Measurements from ENCODE around the gene CPNE5. TPM values are rescaled to one million over a fixed set of nuclear protein-coding genes. Genes with fewer than 3 reads are reported as not detected.

Gene CPNE5
- total RNA-seq, 6 experiments from 2014 or later: 0.12 to 0.37 (median 0.26) TPM; not detected in 2

DNA sequence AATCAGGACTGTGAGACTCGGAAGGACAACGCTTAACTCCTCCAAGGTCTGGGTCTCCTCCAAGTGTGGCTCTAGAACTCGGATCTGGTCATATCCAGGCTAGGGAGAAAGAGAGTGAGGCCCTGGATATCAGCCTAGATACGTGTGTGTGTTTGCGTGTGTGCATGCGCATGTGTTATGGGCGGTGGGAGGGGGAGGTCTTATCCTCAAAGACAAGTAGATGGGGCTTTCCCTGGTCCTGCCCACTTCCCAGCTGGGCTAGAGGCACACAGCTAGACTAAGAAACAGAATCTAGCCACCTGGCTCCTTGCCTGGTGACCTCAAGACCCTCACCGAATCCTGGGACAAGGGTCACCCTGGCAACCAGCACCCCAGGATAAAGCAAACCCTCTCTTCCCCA, 13.2 kb downstream of the CPNE5 start:
- H3K4me1 Mint-ChIP-seq (ENCODE audit: low read depth): peaks cover 25% of the 10 kb centered on the region
- no peaks in the 10 kb centered on the region for H3K36me3 Mint-ChIP-seq (ENCODE audit: low read depth)
- TF ChIP-seq, protein P1, sequence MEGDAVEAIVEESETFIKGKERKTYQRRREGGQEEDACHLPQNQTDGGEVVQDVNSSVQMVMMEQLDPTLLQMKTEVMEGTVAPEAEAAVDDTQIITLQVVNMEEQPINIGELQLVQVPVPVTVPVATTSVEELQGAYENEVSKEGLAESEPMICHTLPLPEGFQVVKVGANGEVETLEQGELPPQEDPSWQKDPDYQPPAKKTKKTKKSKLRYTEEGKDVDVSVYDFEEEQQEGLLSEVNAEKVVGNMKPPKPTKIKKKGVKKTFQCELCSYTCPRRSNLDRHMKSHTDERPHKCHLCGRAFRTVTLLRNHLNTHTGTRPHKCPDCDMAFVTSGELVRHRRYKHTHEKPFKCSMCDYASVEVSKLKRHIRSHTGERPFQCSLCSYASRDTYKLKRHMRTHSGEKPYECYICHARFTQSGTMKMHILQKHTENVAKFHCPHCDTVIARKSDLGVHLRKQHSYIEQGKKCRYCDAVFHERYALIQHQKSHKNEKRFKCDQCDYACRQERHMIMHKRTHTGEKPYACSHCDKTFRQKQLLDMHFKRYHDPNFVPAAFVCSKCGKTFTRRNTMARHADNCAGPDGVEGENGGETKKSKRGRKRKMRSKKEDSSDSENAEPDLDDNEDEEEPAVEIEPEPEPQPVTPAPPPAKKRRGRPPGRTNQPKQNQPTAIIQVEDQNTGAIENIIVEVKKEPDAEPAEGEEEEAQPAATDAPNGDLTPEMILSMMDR (IDR thresholded peaks at IDR 0.05): no peak
- H3K9me3 Mint-ChIP-seq: no peaks in the 10 kb centered on the region
- H3K4me3 Mint-ChIP-seq: no peak overlapping the region
- peaks cover 3% of the 10 kb centered on the region for H3K27me3 Mint-ChIP-seq (ENCODE audit: insufficient read depth)
- H3K27ac Mint-ChIP-seq: no peak overlapping the region
- DNase-seq: no peak

DNA sequence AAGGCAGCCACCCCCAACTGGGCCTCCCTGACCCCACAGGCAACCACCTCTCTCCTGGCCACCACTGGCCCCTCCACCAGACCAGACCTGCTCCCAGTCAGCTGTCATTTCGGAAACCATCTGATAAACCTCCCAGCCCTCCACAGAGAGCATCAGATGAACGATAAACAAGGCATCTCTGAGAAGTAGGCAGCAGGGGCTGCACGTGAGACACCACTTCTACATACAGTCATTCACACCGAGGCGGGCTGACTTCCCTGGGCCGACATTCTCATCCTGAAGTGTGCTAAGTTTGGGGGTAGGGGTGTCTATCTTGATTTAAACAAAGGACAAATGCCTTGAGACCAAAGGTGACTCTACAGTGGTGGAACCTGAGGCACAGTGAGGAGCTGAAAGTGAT, 13.8 kb downstream of the CPNE5 start:
- peaks cover 31% of the 10 kb centered on the region for H3K4me1 Mint-ChIP-seq (ENCODE audit: low read depth)
- no peak overlapping the region for H3K27ac Mint-ChIP-seq
- H3K36me3 Mint-ChIP-seq (ENCODE audit: low read depth): no peaks in the 10 kb centered on the region

DNA sequence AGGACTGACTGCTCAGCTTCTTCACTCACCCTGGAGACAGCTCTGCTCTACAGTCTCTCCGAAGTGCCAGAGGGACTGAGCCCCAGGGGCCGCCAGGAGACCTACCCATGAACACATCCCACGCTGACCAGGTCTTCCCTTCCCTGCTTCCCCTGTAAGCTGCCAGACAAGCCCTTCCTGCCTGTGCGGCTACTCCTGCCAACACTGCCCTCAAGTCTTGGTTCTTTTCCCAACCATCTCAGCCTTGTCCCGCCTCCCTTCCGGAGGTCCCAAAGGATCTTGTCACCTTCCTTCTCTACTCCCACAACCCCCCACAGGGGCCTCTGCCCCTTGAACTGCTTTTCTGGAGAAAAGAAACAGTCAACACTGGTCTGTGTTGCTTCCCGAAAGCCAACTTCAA, 15.0 kb downstream of the CPNE5 start:
- Mint-ChIP-seq H3K4me3 (no peak overlapping the region), H3K27ac (no peak overlapping the region), H3K27me3 (ENCODE audit: insufficient read depth) (no peaks in the 10 kb centered on the region), H3K36me3 (ENCODE audit: low read depth) (no peaks in the 10 kb centered on the region), H3K4me1 (ENCODE audit: low read depth) (peaks cover 31% of the 10 kb centered on the region), H3K9me3 (no peaks in the 10 kb centered on the region)
- DNase-seq: no peak
- TF ChIP-seq, protein P1 (IDR thresholded peaks at IDR 0.05): no peak

More for the DNA sequence above, 13.8 kb downstream of the CPNE5 start:
- Mint-ChIP-seq H3K4me3 (no peak overlapping the region), H3K27me3 (ENCODE audit: insufficient read depth) (no peaks in the 10 kb centered on the region; the same call in 1 of the 2 replicates), H3K9me3 (no peaks in the 10 kb centered on the region)
- no peak for DNase-seq
- TF ChIP-seq, protein P1 (IDR thresholded peaks at IDR 0.05): no peak

DNA sequence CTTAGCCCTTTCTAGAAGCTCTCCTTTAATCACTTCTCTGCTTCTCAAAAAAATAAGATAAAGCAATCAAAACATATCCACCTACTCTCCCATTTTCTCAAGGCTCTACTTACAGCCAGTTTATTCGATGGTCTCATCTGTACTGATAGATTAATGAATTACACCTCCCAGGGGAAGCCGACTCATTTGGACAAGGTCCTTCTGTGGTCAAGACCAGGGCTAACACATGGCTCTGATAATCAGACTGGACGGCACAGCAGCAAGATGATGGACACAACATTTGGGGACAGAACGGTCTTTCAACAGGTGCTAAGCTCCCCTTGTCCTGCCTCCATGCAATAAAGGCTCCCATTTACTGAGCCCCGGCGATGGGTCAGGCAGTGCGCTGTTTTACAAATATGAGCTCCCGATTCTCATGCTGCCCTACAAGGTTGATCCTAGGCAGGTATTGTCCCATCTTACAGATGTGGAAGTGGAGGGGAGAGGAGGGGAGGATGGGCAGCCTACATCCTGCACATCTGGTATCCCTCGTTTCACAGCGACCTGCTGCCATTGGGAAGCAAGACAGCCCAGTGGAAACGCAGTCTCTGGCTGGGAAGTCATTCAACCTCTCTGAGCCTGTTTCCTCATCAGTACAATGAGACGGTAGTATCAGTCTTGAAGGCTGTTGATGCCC, 15.7 kb downstream of the CPNE5 start:
- DNase-seq: no peak
- Mint-ChIP-seq H3K27ac (no peak overlapping the region), H3K36me3 (ENCODE audit: low read depth) (no peaks in the 10 kb centered on the region)

DNA sequence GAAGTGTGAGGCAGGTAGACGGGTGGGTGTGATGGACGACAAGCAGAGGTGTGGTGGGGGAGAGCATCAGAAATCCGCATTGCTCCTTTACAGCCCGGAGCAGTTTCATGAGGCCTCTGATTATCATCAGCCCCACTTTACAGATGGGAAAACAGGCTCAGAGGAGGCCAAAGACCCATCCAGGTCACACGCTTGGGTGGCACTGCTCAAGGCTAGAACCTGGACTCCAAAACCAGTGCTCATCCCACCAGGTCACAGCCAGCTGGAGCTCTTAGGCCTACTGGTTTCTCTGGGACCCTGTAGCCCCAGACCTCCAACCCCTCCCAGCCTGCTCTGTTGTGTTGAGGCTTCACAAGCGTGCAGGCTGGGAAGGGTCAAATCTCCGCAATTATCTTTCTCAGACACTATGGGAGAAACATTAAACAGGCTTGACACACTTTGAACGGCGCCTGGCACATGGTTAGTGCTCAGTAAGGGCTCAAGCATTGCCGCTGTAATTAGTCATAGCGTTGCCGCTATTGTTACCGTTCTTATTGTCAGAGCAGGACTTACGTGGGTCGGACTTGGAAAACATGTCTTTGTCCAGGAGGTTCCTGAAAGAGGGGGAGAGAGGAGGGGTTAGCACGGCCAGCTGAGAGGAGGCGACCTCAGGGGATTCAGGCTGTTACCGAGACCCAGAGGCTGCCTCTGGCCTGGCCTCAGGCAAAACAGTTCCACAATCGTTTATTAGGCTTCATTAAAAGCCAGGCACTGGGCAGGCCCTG, 16.6 kb downstream of the CPNE5 start:
- H3K4me3 Mint-ChIP-seq: no peak overlapping the region
- H3K36me3 Mint-ChIP-seq (ENCODE audit: low read depth): no peaks in the 10 kb centered on the region
- H3K9me3 Mint-ChIP-seq: no peaks in the 10 kb centered on the region
- no peaks in the 10 kb centered on the region for H3K27me3 Mint-ChIP-seq (ENCODE audit: insufficient read depth)
- no peak for DNase-seq
- peaks cover 26% of the 10 kb centered on the region for H3K4me1 Mint-ChIP-seq (ENCODE audit: low read depth)
- no peak overlapping the region for H3K27ac Mint-ChIP-seq
- TF ChIP-seq, protein P1 (IDR thresholded peaks at IDR 0.05): no peak

More for the DNA sequence above, 15.7 kb downstream of the CPNE5 start:
- Mint-ChIP-seq H3K9me3 (no peaks in the 10 kb centered on the region), H3K4me1 (ENCODE audit: low read depth) (peaks cover 31% of the 10 kb centered on the region), H3K27me3 (ENCODE audit: insufficient read depth) (no peaks in the 10 kb centered on the region), H3K4me3 (no peak overlapping the region)
- TF ChIP-seq, protein P1 (IDR thresholded peaks at IDR 0.05): no peak
